ENCODE measurements around the gene KMT2A. TPM values are rescaled to one million over a fixed set of nuclear protein-coding genes. Genes with fewer than 3 reads are reported as not detected.

Gene KMT2A
- total RNA-seq, 1 experiment from 2014 or later, result 116 TPM

DNA sequence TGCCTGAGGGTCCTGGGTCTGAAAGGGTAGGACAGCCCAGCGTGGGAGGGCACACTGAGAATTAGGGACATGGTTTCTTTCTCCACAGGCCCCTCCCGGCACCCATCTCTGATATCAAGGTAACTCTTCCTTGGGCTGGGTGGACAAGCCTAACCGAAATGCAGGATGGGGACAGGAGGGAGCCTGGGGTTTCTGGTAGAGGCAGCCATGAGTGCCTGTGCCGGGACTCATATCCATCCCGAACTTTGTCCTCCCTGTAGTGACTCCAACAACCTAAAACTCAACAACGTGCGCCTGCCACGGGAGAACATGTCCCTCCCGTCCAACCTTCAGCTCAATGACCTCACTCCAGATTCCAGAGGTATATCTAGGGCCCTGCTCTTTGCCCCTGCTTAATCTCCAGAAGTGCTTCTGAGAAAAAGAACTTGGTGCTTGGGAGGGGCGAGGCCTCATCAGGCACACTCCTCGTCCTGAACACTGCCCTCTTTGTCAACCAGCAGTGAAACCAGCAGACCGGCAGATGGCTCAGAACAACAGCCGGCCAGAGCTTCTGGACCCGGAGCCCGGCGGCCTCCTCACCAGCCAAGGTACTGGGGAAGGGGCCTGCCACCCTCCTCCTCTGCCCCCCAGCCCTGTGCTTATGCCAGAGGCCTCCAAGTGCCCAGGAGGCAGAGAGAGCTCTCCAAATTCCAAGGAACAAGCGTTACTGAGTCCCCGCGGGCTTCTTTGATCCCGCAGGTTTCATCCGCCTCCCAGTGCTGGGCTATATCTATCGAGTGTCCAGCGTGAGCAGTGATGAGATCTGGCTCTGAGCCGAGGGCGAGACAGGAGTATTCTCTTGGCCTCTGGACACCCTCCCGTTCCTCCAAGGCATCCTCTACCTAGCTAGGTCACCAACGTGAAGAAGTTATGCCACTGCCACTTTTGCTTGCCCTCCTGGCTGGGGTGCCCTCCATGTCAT, 97.8 kb downstream of the KMT2A start:
- Histone ChIP-seq H3K4me3 (ENCODE audit: low read depth, low read length, poor library complexity, severe bottlenecking) (no peak overlapping the region), H3K36me3 (ENCODE audit: insufficient read depth, low read length, poor library complexity, severe bottlenecking) (no peaks in the 10 kb centered on the region), H3K27ac (ENCODE audit: low read depth, low read length, poor library complexity, severe bottlenecking) (no peak overlapping the region), H3K4me1 (ENCODE audit: insufficient read depth, low read length, poor library complexity, severe bottlenecking) (peaks cover 9% of the 10 kb centered on the region), H3K9me3 (ENCODE audit: low read depth, low read length, poor library complexity, severe bottlenecking) (no peaks in the 10 kb centered on the region), H3K27me3 (replicated peaks; ENCODE audit: insufficient read depth, low read depth, low read length, poor library complexity) (no peaks in the 10 kb centered on the region)
- TF ChIP-seq, protein P1, sequence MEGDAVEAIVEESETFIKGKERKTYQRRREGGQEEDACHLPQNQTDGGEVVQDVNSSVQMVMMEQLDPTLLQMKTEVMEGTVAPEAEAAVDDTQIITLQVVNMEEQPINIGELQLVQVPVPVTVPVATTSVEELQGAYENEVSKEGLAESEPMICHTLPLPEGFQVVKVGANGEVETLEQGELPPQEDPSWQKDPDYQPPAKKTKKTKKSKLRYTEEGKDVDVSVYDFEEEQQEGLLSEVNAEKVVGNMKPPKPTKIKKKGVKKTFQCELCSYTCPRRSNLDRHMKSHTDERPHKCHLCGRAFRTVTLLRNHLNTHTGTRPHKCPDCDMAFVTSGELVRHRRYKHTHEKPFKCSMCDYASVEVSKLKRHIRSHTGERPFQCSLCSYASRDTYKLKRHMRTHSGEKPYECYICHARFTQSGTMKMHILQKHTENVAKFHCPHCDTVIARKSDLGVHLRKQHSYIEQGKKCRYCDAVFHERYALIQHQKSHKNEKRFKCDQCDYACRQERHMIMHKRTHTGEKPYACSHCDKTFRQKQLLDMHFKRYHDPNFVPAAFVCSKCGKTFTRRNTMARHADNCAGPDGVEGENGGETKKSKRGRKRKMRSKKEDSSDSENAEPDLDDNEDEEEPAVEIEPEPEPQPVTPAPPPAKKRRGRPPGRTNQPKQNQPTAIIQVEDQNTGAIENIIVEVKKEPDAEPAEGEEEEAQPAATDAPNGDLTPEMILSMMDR (conservative IDR thresholded peaks at IDR 0.05; ENCODE audit: low read depth, low read length), result no peak
- TF ChIP-seq EZH2 (IDR thresholded peaks at IDR 0.05; ENCODE audit: borderline replicate concordance, low read depth, low read length, poor library complexity, severe bottlenecking), result no peak
- ChIA-PET CTCF (no interaction called here), POLR2A (ENCODE audit: low non-redundant PET) (no interaction called here)
- no TSS peak for BruUV-seq (replicated peaks)
- DNase-seq (ENCODE audit: low spot score), result no peak
- intact Hi-C loops (cut with micrococcal nuclease; ENCODE audit: unreplicated experiment), result no loop called here

DNA sequence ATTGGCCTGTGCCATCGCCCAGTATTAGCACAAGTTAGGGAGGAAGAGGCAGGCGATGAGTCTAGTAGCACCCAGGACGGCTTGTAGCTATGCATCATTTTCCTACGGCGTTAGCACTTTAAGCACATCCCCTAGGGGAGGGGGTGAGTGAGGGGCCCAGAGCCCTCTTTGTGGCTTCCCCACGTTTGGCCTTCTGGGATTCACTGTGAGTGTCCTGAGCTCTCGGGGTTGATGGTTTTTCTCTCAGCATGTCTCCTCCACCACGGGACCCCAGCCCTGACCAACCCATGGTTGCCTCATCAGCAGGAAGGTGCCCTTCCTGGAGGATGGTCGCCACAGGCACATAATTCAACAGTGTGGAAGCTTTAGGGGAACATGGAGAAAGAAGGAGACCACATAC, 99.0 kb downstream of the KMT2A start:
- intact Hi-C loops (cut with micrococcal nuclease; ENCODE audit: unreplicated experiment), result no loop called here
- DNase-seq (ENCODE audit: low spot score), result no peak
- Histone ChIP-seq H3K4me3 (ENCODE audit: low read depth, low read length, poor library complexity, severe bottlenecking) (no peak overlapping the region), H3K36me3 (ENCODE audit: insufficient read depth, low read length, poor library complexity, severe bottlenecking) (no peaks in the 10 kb centered on the region), H3K27me3 (replicated peaks; ENCODE audit: insufficient read depth, low read depth, low read length, poor library complexity) (no peaks in the 10 kb centered on the region), H3K4me1 (ENCODE audit: insufficient read depth, low read length, poor library complexity, severe bottlenecking) (peaks cover under 1% of the 10 kb centered on the region), H3K27ac (ENCODE audit: low read depth, low read length, poor library complexity, severe bottlenecking) (no peak overlapping the region), H3K9me3 (ENCODE audit: low read depth, low read length, poor library complexity, severe bottlenecking) (no peaks in the 10 kb centered on the region)
- no TSS peak for BruUV-seq (replicated peaks)
- ChIA-PET CTCF (no interaction called here), POLR2A (ENCODE audit: low non-redundant PET) (interaction anchor here (1.2 kb wide), 1 partner anchor 9 kb away, joined by 3 read pairs; no protein-coding TSS in a partner anchor)
- TF ChIP-seq, protein P1 (conservative IDR thresholded peaks at IDR 0.05; ENCODE audit: low read depth, low read length), result no peak
- no peak for TF ChIP-seq EZH2 (IDR thresholded peaks at IDR 0.05; ENCODE audit: borderline replicate concordance, low read depth, low read length, poor library complexity, severe bottlenecking)

DNA sequence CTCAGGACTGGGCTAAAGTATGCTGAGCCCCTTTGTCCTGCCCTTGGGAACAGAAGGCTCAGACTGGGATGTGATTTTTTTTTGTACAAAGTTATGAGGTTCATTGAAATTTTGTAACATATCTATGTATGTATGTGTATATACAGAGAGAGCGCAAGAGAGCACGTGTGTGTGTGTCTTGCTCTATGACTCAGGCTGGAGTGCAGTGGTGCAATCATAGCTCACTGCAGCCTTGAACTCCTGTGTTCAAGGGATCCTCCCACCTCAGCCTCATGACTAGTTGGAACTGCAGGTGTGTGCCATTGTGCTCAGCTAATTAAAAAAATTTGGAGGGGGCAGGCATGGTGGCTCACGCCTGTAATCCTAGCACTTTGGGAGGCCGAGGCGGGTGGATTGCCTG, 100.4 kb downstream of the KMT2A start:
- TF ChIP-seq, protein P1 (conservative IDR thresholded peaks at IDR 0.05; ENCODE audit: low read depth, low read length), result no peak
- no peak for TF ChIP-seq EZH2 (IDR thresholded peaks at IDR 0.05; ENCODE audit: borderline replicate concordance, low read depth, low read length, poor library complexity, severe bottlenecking)
- ChIA-PET CTCF (no interaction called here), POLR2A (ENCODE audit: low non-redundant PET) (no interaction called here)
- Histone ChIP-seq H3K4me1 (ENCODE audit: insufficient read depth, low read length, poor library complexity, severe bottlenecking) (no peaks in the 10 kb centered on the region), H3K27me3 (replicated peaks; ENCODE audit: insufficient read depth, low read depth, low read length, poor library complexity) (no peaks in the 10 kb centered on the region), H3K9me3 (ENCODE audit: low read depth, low read length, poor library complexity, severe bottlenecking) (no peaks in the 10 kb centered on the region), H3K4me3 (ENCODE audit: low read depth, low read length, poor library complexity, severe bottlenecking) (no peak overlapping the region), H3K27ac (ENCODE audit: low read depth, low read length, poor library complexity, severe bottlenecking) (no peak overlapping the region), H3K36me3 (ENCODE audit: insufficient read depth, low read length, poor library complexity, severe bottlenecking) (no peaks in the 10 kb centered on the region)
- intact Hi-C loops (cut with micrococcal nuclease; ENCODE audit: unreplicated experiment), result no loop called here
- BruUV-seq (replicated peaks), result no TSS peak
- no peak for DNase-seq (ENCODE audit: low spot score)

All from A673 (cell line).